Measurements from ENCODE around the gene TRIM54. TPM values are rescaled to one million over a fixed set of nuclear protein-coding genes. Genes with fewer than 3 reads are reported as not detected.

TRIM54 gene
- total RNA-seq: 0.49 TPM in 1 of 2 replicates, not detected in the other

GRCh38 chr2:27281855-27282559, at the start of gene TRIM54:
TSS of gene TRIM54 (plus strand) at chr2:27282429. CDS start at chr2:27282732, 303 bp downstream.

GRCh38 chr2:27262379-27263286, 19.6 kb upstream of the TRIM54 start, which contains the start of gene SLC30A3:
TSS of gene SLC30A3 (minus strand) at chr2:27263047. CDS start at chr2:27262906, 141 bp downstream.

DNA sequence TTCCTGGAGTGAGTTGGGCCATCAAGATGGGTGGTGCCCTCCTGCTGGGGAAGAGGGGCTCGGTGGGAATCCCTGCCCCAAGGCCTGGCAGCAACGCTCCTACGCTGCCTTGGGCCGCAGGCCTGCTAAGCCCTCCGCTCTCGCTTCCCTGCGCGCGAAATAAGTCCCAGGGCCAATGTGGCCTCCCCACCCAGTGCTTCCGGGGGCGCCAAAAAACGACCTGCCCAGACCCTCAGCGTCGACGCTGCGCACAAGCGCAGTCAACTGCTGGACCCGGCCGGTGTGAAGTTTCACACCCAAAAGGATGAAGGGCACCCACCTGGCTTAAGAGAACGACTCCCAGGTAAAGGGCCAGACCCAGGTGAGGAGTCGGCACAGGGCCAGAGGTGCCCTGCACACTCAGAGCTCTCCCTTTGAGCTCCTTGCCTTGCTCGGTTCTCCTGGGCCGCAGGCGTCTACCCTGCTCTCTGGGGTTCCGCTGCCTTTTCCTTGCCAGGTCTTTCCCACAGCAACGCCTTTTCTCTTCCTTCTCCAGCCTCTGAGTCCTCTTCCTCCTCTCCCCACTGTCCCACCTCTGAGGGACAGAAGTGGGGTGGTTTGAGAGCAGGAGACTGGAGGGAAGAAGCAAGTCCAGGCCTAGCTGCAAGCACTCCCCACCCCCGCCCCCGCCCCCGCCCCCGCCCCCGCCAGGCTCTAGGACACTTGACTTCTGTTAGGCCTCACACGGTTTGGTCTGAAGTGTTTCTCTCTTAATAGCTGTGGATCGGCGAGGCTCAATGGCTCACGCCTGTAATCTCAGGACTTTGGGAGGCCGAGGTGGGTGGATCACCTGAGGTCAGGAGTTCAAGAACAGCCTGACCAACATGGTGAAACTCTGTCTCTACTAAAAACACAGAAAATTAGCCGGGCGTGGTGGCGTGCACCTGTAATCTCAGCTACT, 6.7 kb upstream of the TRIM54 start, which contains the start of gene DNAJC5G:
TSS of gene DNAJC5G (plus strand) at position 223 of the 940 bp plus-strand sequence. CDS start 1,296 bp downstream, outside the sequence.

GRCh38 chr2:27308359-27308881, 26.2 kb downstream of the TRIM54 start, which contains the start of gene UCN:
TSS of gene UCN (minus strand) at chr2:27308445. CDS start at chr2:27307895, 550 bp downstream.

DNA sequence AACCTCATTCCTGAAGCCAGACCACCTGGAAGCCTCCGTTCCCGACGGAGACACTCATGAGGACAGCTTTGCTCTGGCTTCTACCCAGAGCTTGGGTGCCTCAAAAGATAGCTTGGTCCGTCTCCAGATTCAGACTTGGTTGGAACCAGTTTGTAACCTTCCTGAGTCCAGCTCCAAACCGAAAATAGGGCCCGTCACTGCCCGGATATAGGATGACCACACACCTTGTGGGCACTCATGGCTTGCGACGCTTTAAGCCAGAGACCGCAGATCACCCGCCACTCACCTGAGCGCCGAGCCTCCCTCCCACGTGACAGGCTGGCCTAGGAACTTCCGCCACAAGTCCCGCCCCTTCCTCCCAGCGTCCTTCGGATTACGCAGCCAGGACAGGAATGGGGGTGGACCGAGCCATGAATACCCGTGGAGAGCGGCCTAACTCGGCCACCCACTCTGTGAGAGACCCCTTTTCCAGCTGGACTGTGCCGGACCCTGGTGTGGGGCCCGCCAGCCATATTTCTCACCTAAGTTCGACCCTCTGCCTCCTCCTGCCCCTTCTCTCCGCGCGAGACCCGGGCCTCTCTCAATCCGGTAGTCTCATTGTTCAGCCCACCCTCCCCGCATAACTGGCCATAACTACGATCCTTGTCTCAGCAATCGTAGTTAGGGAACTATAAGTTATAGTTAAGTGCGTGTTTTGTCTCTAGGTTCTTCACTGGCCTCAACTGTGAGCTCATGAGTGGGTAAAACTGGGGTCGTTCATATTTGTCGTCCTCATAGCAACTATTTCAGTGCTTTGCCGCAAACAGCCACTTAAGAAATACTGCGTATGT, 40.8 kb downstream of the TRIM54 start, which contains the start of gene MPV17:
TSS of gene MPV17 (minus strand) at position 332 of the 830 bp plus-strand sequence. CDS start 580 bp downstream, outside the sequence.

GRCh38 chr2:27356382-27357181, 74.4 kb downstream of the TRIM54 start, which contains the start of gene GTF3C2:
TSS of gene GTF3C2 (minus strand) at chr2:27356764. CDS start at chr2:27343554, 13,210 bp downstream.

Other genes starting within 250 kb of the TRIM54 start
- 20.1 and 26.9 TPM in 2 replicates for gene TMEM214, start 249.5 kb upstream of the TRIM54 start, total RNA-seq
- 16.4 and 17.5 TPM in 2 replicates for gene AGBL5, start 230.8 kb upstream of the TRIM54 start, total RNA-seq
- 387 and 401 TPM in 2 replicates for gene OST4, start 210.8 kb upstream of the TRIM54 start, total RNA-seq
- 7.2 and 11.9 TPM in 2 replicates for gene EMILIN1, start 203.8 kb upstream of the TRIM54 start, total RNA-seq
- gene KHK, start 195.7 kb upstream of the TRIM54 start, total RNA-seq: 2.0 TPM in 2 replicates
- 1.5 and 3.5 TPM in 2 replicates for gene CGREF1, start 163.3 kb upstream of the TRIM54 start, total RNA-seq
- not detected in 2 replicates for gene ABHD1, start 158.6 kb upstream of the TRIM54 start, total RNA-seq
- 46.3 and 47.0 TPM in 2 replicates for gene PREB, start 147.8 kb upstream of the TRIM54 start, total RNA-seq
- gene PRR30, start 143.0 kb upstream of the TRIM54 start, total RNA-seq: not detected in 2 replicates
- gene TCF23, start 133.4 kb upstream of the TRIM54 start, total RNA-seq: not detected in 2 replicates
- gene ATRAID, start 70.4 kb upstream of the TRIM54 start, total RNA-seq: 131 and 156 TPM in 2 replicates
- gene SLC5A6, start 70.2 kb upstream of the TRIM54 start, total RNA-seq: 34.3 and 65.7 TPM in 2 replicates
- gene CAD, start 65.1 kb upstream of the TRIM54 start, total RNA-seq: 47.2 and 60.4 TPM in 2 replicates
- gene SLC30A3, start 19.4 kb upstream of the TRIM54 start, total RNA-seq: 2.7 and 3.4 TPM in 2 replicates
- not detected in 2 replicates for gene DNAJC5G, start 7.0 kb upstream of the TRIM54 start, total RNA-seq
- gene UCN, start 26.0 kb downstream of the TRIM54 start, total RNA-seq: not detected in 2 replicates
- 109 and 120 TPM in 2 replicates for gene MPV17, start 40.7 kb downstream of the TRIM54 start, total RNA-seq
- 37.4 and 41.5 TPM in 2 replicates for gene GTF3C2, start 74.3 kb downstream of the TRIM54 start, total RNA-seq
- gene EIF2B4, start 87.9 kb downstream of the TRIM54 start, total RNA-seq: 37.8 and 41.3 TPM in 2 replicates
- 128 and 138 TPM in 2 replicates for gene SNX17, start 88.2 kb downstream of the TRIM54 start, total RNA-seq
- 6.8 and 8.6 TPM in 2 replicates for gene ZNF513, start 98.3 kb downstream of the TRIM54 start, total RNA-seq
- 121 and 134 TPM in 2 replicates for gene PPM1G, start 127.2 kb downstream of the TRIM54 start, total RNA-seq
- gene NRBP1, start 146.2 kb downstream of the TRIM54 start, total RNA-seq: 105 and 115 TPM in 2 replicates
- gene KRTCAP3, start 160.0 kb downstream of the TRIM54 start, total RNA-seq: not detected in 2 replicates
- gene IFT172, start 207.3 kb downstream of the TRIM54 start, total RNA-seq: 17.4 and 17.9 TPM in 2 replicates
- 15.9 and 20.3 TPM in 2 replicates for gene FNDC4, start 212.8 kb downstream of the TRIM54 start, total RNA-seq
- gene GCKR, start 214.4 kb downstream of the TRIM54 start, total RNA-seq: 0.34 and 3.7 TPM in 2 replicates

All from mammary microvascular endothelial cell (primary cell).